Measurements from ENCODE around the gene AKR1B15.
"Not testable (repeated sequence)": the region's sequence is repeated elsewhere in the genome, so short reads cannot be mapped to it uniquely, and the experiment has no call there.

AKR1B15 gene

DNA sequence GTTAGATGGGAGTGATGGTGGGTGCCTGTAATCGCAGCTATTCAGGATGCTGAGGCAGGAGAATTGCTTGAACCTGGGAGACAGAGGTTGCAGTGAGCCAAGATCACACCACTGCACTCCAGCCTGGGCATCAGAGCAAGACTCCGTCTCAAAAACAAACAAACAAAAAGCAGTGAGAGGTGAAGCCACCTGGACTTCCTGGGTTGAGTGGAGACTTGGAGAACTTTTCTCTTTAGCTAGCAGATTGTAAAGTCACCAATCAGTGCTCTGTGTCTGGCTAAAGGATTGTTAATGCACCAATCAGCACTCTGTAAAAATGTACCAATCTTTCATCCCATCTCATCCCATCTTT lies 14.5 kb downstream of the AKR1B15 start:
- not testable (repeated sequence) for DNase-seq (ENCODE audit: low read depth)

DNA sequence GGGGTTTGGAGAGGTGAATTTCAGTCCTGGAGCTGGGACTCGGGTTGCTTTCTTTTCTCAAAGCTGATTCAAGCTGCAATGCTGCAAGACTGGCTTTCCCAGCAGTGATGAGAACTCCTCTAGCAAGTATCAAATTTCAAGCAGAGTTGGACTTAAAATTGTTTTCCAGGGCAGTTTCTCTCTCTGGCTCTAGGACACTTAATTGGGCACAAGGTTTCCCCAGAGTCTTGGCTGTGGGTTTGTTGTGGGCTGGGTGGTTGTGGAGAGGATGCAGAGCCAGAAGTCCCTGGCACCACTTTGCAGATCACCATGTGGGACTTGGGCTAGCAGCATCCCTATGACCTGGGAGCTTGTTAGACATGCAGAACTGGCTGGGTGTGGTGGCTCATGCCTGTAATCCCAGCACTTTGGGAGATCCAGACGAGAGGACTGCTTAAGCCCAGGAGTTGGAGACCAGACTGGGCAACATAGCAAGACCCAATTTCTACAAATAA lies 16.8 kb downstream of the AKR1B15 start:
- DNase-seq (ENCODE audit: low read depth), result peak; percentile 68

DNA sequence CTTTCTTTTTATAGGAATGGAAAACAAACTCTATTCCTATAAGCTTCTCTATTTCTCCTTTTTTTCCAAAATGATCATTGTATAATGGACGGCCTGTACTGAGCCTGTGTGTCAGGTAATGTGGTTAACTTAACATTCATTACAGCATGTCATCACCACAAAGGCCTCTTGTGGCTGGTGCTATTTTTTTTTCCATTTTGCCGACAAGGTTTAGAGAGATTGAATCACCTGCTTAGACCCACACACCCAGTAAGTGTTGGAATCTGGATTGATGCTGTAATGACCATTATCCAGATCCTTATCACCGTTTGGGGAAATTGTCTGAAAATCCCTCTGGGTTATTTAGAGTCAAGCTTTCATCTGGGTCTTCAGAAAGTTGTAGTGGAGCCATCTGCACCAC lies 18.5 kb downstream of the AKR1B15 start:
- DNase-seq (ENCODE audit: low read depth), result no peak

DNA sequence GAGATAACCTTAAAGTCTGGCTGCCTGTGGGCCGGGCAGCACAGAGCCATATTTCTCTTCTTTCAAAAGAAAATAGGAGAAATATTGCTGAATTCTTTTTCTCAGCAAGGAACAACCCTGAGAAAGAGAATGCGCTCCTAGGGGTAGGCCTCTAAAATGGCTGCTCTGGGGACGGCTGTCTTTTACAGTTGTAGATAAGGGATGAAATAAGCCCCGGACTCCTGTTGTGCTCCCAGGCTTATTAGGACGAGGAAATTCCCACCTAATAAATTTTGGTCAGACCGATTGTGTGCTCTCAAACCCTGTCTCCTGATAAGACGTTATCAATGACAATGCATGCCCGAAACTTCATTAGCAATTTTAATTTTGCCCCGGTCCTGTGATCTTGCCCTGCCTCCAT lies 21.1 kb downstream of the AKR1B15 start:
- not testable (repeated sequence) for DNase-seq (ENCODE audit: low read depth)

DNA sequence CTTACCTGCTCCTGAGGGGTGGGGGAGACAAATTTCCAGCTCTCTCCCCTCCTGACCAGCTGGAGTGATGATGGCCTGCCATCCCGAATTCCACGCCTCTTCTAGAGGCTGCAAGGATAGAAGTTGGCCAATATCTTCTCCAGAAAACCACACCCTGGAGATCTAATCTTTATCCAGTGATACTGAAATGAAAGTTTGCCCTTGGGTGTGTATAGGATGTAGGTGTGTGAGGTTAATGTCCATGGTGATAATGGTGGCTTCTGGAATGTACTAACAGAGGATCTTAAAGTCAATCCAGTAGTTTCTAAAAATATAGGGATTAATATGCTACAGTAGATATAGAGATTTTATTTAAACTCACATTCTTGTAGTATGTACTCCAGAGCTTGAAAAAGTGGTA lies 22.2 kb downstream of the AKR1B15 start:
- DNase-seq (ENCODE audit: low read depth), result no peak

DNA sequence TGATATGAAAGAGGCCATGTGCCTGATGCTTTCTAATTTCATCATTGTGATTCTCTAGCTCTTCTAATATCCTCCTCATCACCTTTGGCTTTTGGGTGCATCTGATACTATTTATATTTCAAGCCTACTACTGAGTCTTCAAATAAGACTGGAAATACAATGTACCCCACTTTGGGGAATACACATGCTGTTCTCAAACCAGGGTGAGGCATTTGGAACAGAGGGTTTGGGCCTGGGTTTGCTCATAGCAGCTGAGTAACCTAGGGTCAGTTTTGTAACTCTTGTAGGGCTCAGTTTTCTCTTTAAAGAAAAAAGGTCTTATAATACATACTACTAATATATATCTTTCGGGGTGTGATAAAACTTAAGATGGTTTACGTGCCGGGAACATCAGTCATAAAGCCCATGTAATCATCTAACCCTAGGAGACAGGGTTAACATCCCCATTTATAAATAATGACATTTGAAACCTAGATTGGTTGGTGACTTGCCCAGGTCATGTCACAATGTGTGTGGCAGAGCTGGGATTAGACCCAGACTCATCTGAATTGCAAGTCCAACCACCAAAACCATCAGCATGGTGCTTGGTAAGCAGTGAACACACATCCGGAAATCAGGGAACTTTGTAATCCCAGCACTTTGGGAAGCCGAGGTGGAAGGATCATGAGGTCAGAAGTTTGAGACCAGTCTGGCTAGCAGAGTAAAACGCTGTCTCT lies 23.0 kb downstream of the AKR1B15 start:
- no peak for DNase-seq (ENCODE audit: low read depth)

DNA sequence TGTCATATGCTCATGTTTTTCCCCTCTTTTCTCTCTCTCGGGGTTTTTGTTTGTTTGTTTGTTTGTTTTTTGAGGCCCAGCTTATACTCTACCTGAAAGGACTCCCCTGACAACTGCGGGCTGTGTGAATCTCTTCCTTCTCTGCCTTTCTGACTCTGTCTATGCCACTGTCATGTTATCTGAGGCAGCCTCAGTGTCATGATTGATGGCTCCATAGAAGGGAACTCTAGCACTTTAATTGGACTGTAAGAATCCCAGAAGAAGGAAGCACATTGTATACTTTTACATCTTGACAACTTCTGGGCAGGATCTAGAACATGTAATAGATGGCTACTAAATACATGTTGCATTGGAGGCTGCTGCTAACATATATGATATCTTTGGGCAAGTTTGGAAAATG lies 25.4 kb downstream of the AKR1B15 start:
- no peak for DNase-seq (ENCODE audit: low read depth)

DNA sequence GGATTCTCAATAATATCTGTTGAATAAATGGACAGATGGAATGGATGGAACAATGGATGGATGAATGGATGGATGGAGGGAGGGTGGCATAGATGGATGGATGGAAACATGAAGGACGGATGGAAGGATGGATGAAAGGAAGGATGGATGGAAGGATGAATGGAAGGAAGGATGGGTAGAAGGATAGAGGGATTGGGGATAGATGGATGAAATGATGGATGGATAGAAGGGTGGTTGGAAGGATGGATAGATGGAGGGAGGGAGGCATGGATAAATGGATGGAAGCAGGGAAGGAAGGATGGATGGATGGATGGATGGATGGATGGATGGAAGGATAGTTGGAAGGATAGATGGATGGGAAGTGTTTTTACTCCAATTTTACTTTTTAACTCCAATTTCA lies 35.4 kb downstream of the AKR1B15 start:
- DNase-seq (ENCODE audit: low read depth), result no peak

DNA sequence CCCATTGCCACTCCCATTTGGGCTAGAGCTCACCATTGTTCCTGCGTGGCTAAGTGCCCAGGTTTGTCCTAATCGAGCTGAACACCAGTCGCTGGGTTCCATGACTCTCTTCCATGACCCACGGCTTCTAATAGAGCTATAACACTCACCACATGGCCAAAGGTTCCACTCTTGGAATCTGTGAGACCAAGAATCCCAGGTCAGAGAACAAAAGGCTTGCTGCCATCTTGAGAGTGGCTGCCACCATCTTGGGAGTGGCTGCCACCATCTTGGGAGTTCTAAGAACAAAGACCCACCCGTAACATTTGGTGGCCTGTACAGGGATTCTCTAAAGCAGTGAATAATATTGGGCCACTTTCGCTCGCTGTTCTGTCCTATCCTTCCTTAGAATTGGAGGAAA lies 37.0 kb downstream of the AKR1B15 start:
- no peak for DNase-seq (ENCODE audit: low read depth)

DNA sequence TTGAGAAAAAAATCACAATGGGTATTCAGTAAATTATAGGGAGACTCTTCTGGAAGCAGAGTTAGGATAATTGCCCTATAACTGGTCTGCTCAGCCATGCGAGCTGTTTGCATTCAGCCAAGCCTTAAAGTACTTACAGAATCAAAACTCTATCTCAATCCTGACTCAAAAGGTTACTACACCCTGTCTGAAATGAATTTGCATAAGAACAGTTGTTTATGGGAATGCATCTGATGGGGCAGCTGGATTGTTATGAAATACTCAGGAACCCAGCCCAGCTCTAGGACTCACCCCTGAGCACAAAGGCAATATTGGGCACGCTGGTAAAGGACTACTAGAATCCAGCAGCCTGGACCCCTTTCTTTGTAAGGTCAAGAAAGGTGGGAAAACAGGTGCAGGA lies 38.8 kb downstream of the AKR1B15 start:
- DNase-seq (ENCODE audit: low read depth), result no peak

DNA sequence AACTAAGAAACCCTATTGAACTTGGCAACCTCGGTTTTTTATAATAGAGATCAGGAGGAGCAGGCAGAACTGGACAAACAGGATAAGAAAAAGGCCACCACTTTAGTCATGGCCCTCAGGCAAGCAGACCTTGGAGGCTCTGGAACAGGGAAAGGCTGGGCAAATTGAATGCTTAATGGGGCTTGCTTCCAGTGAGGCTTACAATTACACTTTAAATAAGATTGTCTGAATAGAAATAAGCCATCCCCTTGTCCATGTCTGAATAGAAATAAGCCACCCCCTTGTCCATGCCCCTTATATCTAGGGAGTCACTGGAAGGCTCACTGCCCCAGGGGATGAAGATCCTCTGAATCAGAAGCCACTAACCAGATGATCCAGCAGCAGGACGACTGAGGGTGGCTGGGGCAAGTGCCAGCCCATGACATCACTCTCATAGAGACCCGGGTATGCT lies 40.6 kb downstream of the AKR1B15 start:
- DNase-seq (ENCODE audit: low read depth), result no peak

DNA sequence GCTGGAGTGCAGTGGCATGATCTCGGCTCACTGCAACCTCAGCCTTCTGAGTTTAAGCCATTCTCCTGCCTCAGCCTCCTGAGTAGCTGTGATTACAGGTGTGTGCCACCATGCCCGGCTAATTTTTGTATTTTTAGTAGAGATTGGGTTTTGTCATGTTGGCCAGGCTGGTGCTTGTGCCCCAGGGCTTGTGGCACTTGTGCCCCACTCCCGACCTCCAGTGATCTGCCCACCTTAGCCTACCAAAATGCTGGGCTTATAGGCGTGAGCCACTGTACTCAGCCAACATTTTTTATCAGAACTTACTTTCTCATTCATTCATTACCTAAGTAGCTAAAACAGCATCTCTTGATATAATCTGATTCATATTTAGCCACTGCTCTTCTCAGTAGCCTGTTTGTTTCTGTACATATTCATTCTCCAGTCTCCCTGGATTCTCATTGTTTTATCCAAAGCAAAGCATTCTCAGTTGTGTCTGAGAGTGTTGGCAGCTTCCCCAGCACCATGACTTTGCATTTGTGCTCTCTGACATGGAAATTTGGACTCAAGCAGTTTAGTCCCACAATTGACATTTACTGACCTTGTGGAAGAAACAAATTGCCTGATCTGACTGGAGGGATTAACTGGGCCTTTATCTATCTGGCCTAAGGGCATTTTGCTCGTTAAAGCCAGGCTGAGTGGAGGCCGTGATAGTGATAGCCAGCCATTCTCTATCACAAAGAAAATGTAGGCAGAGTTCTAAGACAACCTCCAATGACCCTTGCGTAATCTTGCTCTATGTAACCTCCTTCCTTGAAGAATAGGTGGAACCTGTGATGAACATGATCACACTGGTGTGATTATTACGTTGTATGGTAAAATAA lies 44.9 kb downstream of the AKR1B15 start:
- peak; percentile 95 for DNase-seq (ENCODE audit: low read depth)

DNA sequence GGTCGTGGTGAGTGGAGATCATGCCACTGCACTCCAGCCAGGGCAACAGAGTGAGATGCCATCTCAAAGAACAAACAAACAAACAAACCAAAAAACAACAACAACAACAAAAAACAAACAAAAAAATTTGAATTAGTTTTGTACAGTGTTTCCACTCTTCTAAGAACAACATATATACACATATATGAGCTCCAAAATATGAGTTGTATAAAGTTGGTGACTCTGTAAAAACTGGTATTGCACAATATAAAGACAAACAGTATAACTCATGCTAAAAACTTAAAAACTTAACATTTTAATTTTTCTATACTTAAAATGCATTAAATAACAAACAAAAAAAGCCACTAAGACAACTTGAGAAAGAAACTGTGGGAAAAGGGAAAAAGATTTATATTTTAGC lies 46.0 kb downstream of the AKR1B15 start:
- peak; percentile 14 for DNase-seq (ENCODE audit: low read depth)

DNA sequence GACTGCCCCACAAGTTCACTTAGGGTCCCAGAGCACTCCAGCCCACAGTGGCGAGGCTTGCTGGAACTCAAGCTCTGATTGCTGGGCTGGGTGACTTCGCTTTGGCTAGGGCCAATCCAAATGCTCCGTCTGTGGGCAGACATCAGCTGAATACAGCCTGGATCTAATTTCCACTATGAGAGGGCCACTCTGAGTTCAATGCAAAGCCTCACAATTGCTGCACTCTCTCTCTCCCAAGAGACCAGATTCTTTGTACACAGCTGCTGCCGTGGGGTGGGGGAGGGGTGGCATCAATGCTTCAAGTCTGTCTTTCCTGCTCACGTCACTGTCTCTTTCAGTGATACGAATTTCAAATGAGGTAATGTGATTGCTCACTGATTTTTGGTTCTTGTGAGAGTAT lies 50.5 kb downstream of the AKR1B15 start:
- no peak for DNase-seq (ENCODE audit: low read depth)

DNA sequence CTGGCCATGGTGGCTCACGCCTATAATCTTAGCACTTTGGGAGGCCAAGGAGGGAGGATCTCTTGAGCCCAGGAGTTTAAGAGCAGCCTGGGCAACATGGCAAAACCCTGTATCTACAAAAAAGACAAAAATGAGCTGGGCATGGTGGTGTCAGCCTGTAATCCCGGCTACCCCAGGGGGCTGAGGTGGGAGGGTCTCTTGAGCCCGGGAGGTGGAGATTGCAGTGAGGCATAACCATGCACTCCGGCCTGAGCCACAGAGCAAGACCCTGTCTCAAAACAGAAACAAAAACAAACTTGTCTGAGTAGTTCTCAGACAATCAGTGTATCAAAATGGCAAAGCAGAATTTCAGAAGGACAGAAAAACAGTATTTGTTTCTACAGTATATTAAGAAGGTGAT lies 52.5 kb downstream of the AKR1B15 start:
- DNase-seq (ENCODE audit: low read depth), result no peak

DNA sequence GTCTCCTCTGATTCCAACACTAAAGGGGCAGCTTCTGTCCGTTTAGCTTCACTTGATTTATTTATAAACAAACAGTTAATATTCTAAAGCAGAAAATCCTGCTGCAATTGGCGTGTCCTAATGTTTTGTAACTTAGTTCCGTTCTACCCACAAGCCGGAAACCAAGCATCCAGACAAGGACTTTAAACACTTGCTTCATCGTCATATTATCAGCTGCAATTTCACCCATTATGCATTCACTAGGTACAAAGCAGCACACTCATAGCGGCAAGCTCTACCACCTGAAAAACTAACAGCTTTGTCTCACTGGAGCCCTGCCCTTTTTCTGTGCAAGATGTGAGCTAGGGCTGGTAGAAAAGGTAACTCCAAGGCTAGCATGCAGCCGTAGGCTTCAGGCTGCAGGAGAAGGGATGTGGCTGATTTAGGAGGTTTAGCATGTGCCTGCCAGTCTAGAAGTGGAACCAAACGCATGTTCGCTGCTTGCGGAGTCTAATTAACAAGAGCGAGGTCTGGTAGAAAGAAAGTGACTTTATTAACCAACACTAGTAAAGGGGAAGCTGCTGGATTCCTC lies 54.1 kb downstream of the AKR1B15 start:
- DNase-seq (ENCODE audit: low read depth), result peak; percentile 72

DNA sequence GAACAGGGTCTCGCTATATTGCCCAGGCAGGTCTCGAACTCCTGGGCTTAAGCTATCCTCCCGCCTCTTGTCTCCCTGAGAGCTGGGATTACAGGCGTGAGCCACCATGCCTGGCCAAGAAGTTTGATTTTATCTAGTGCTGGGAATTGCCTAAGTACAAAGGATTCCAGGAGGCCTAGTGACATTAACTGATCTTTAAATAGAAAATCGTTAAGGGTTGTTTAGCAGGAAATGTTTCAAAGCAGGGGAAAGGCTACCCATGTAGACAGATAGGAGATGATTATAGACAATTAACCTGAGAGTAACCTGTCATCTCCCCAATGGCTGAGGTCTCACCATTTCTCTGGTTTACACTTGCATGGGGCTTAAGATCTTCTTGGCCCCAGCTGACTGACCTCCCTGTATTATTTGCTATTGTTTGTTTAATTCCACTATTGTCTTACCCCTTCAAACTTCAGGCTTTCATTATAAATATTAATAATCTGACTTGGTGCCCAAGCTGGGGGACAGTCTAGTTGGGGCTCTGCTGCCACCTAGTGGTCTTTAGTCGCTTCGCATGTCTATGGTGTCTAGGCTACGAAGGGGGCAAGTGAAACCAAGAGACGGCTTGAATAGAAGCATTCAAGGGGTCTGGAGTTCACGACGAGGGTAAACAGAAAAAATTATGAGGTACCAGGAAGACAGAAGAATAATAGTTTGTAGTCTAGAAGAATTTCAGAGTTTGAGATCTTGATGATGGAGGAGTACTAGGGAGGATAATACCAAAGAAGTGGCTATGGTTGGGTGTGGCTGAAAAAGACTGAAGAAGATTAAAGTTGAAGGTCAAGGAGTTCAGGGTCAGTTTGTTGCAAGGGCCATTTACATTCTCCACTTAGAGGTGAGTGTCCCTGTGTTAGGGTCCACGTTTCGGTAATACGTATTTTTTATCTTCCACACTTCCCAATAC lies 57.3 kb downstream of the AKR1B15 start:
- peak; percentile 54 for DNase-seq (ENCODE audit: low read depth)

DNA sequence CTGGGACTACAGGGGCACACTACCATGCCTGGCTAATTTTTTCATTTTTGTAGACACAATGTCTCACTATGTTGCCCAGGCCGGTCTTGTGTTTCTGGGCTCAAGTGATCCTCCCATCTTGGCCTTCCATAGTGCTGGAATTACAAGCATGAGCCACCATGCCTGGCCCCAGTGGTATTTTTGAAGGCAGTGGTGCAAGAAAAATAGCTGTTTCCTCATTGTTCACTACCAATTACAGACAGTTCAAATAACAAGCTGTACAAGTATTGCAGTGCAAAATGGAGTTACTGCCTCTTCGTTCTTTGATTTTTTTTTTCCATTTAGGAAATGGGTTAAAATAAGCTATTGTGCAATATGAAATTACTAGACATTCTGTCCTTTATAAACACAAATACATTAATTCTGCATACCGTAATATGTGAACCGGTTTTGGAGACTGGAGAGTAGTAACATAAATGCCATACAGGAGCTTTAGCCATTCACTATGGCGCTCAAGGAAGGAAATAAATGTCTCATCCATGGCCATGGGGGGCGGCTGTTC lies 62.8 kb downstream of the AKR1B15 start:
- no peak for DNase-seq (ENCODE audit: low read depth)

DNA sequence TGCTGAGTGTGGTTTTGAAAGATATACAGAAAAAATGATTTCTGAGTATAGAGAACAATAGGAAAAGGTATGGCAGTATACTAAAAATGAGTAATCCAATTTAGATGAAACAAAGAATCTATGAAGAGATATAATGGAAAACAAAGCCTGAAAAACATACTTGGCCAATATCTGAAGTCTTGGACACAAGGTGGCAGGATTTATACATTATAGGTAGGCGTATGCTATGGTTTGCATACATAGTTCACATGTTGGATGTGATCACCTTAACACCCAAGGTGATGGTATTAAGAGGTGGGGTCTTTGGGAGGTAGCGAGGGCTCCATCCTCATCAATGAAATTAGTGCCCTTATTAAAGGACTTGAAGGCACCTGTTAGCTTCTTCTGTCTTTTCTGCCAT lies 63.3 kb downstream of the AKR1B15 start:
- DNase-seq (ENCODE audit: low read depth), result no peak

DNA sequence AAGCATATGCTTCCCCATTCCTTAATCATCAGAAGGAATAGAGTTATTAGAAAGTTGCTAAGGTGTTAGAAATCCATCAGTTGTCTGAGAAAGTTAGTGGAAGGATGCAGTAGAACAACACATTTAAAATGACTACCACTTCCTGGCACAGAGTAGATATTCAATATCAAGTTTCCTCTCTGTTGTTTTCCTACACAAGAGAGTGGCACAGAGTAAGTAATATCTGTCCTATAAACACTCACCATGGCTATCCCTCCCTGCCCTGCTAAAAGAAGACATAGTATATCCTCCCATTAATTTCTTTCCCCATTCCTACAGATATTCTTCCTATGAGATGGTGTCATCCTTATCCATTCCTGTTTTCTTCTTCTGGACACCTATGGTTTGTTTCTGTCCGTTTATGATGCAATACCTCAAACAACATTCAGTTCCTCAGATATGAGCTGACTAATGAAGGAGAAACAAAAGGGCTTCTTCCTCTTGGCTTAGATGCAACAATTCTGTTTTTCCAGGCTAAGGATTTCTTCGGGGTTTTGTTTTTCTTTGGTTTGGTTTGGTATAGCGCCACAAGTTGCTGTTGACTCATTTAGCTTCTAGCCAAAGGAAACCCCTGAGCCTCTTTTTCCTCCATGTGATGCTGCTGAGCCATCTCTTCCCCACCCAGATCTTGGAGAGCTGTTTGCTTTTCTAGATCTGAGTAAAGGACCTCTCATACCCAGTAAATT lies 64.9 kb downstream of the AKR1B15 start:
- peak; percentile 99 for DNase-seq (ENCODE audit: low read depth)

DNA sequence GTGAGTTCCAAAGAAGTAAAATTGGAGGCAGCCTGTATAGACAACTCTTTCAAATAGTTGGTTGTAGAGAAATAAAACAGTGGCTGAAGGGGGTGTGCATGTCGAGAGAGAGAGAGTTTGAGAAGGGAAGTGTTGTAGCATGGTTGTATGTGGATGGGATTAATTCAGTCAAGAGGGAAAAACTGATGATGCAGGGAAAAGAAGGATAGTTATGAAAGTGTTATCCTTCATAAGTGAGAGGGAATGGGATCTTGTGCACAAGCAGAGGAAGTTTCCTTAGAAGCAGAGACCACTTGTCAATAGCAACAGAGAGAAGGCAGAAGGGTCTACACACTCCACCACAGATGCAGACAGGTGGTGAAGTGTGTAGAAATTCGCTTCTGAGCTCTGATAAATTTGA lies 67.7 kb downstream of the AKR1B15 start:
- no peak for DNase-seq (ENCODE audit: low read depth)
